Activated CD4-positive, CD25-positive, alpha-beta regulatory T cell treated with anti-CD3 and anti-CD28 coated beads, Interleukin-2, amount 50 U/mL, for 16 hours (primary cell): ENCODE results near the gene SASH3.
A peak's percentile ranks its signal among the peaks of the same experiment; 100 is the strongest.

Experiments
- DNase-seq: peaks from one replicate; pipeline ENCODE4 v3.0.0-alpha.2; 2020; ENCODE audit warnings: low read depth, low spot score

Gene SASH3

GRCh38 chrX:129808829-129809796 lies 29.4 kb downstream of the SASH3 start:
- no peak for DNase-seq

GRCh38 chrX:129813662-129814368 lies 34.1 kb downstream of the SASH3 start:
- no peak for DNase-seq

- DNase-seq, result no peak
These were observed 38.4 kb downstream of the SASH3 start for GRCh38 chrX:129818123-129818522.

- no peak for DNase-seq
These were observed 43.4 kb downstream of the SASH3 start for GRCh38 chrX:129823115-129823514.

- DNase-seq, result no peak
These were observed 43.8 kb downstream of the SASH3 start for GRCh38 chrX:129823522-129823921.

- no peak for DNase-seq
These were observed 44.9 kb downstream of the SASH3 start for GRCh38 chrX:129824620-129825019.

GRCh38 chrX:129825746-129826505 lies 46.2 kb downstream of the SASH3 start:
- DNase-seq, result no peak

GRCh38 chrX:129830494-129830893 lies 50.7 kb downstream of the SASH3 start:
- DNase-seq, result no peak

- DNase-seq, result no peak
These were observed 51.5 kb downstream of the SASH3 start for GRCh38 chrX:129831091-129831885.

GRCh38 chrX:129833153-129833990 lies 53.6 kb downstream of the SASH3 start:
- no peak for DNase-seq

GRCh38 chrX:129836827-129837226 lies 57.1 kb downstream of the SASH3 start:
- no peak for DNase-seq

- no peak for DNase-seq
These were observed 60.6 kb downstream of the SASH3 start for GRCh38 chrX:129840344-129840743.

- DNase-seq, result no peak
These were observed 62.9 kb downstream of the SASH3 start for GRCh38 chrX:129842510-129843208.

GRCh38 chrX:129843209-129843458 lies 63.4 kb downstream of the SASH3 start:
- no peak for DNase-seq

- peak; percentile 65 for DNase-seq
These were observed 63.9 kb downstream of the SASH3 start, which contains the start of gene ZDHHC9 for GRCh38 chrX:129843459-129844306. TSS of gene ZDHHC9 (minus strand) at chrX:129843886. CDS start at chrX:129841945, 1,941 bp downstream.
